Measurements from ENCODE around the gene PDS5A. TPM values are rescaled to one million over a fixed set of nuclear protein-coding genes. Genes with fewer than 3 reads are reported as not detected.
A peak's percentile ranks its signal among the peaks of the same experiment; 100 is the strongest.

Gene PDS5A
- total and polyA plus RNA-seq, 8 donors, result 12.1 to 42.6 (median 27.2) TPM

GRCh38 chr4:39933671-39934590 lies 43.8 kb downstream of the PDS5A start:
- no peak for DNase-seq
- 55 to 62% methylated on average over 7 of the region's 7 CpGs for WGBS, 2 donors
- Histone ChIP-seq H3K27ac (peak overlapping the region in 2 of 4 donors; percentile 6), H3K4me3 (no peak overlapping the region), H3K27me3 (no peaks in the 10 kb centered on the region), H3K9me3 (no peaks in the 10 kb centered on the region), H3K36me3 (no peaks in the 10 kb centered on the region), H3K4me1 (peaks cover 0 to 21% (median 0%) of the 10 kb centered on the region in 3 donors)
- no peak for FAIRE-seq
- ATAC-seq, result peak in 1 of 4 donors; percentile 24
- intact Hi-C loops (cut with DNase I), result no loop called here
- TF ChIP-seq CTCF (IDR thresholded peaks at IDR 0.05), result no peak

- Histone ChIP-seq H3K9me3 (no peaks in the 10 kb centered on the region), H3K4me3 (no peak overlapping the region), H3K27me3 (no peaks in the 10 kb centered on the region), H3K4me1 (peaks cover 0 to 21% (median 0%) of the 10 kb centered on the region in 3 donors), H3K27ac (no peak overlapping the region), H3K36me3 (no peaks in the 10 kb centered on the region)
- ATAC-seq (peak in 1 of 4 donors; percentile 27), FAIRE-seq (no peak), DNase-seq (no peak)
- intact Hi-C loops (cut with DNase I), result no loop called here
- 88 to 95% methylated on average over 8 of the region's 8 CpGs for WGBS, 2 donors
- no peak for TF ChIP-seq CTCF (IDR thresholded peaks at IDR 0.05)
Measured at GRCh38 chr4:39932776-39933402, 44.8 kb downstream of the PDS5A start.

- Histone ChIP-seq H3K36me3 (no peaks in the 10 kb centered on the region), H3K4me3 (no peak overlapping the region), H3K9me3 (no peaks in the 10 kb centered on the region), H3K27me3 (no peaks in the 10 kb centered on the region), H3K4me1 (peaks cover 0 to 14% (median 0%) of the 10 kb centered on the region in 3 donors), H3K27ac (peak overlapping the region in 1 of 4 donors; percentile 41)
- DNase-seq, result no peak
- FAIRE-seq, result no peak
- ATAC-seq, result peak; percentile 50 to 82 (median 66)
- 25 to 33% methylated on average over 5 of the region's 5 CpGs for WGBS, 2 donors
- intact Hi-C loops (cut with DNase I), result no loop called here
- TF ChIP-seq CTCF (IDR thresholded peaks at IDR 0.05), result no peak
Measured at GRCh38 chr4:39931441-39931901, 46.2 kb downstream of the PDS5A start.

- Histone ChIP-seq H3K27me3 (no peaks in the 10 kb centered on the region), H3K36me3 (no peaks in the 10 kb centered on the region), H3K4me3 (no peak overlapping the region), H3K27ac (no peak overlapping the region), H3K9me3 (no peaks in the 10 kb centered on the region), H3K4me1 (peaks cover 0 to 5% (median 0%) of the 10 kb centered on the region in 3 donors)
- no peak for TF ChIP-seq CTCF (IDR thresholded peaks at IDR 0.05)
- ATAC-seq (no peak), DNase-seq (no peak), FAIRE-seq (no peak)
- 89 to 99% methylated on average over 2 of the region's 2 CpGs for WGBS, 2 donors
- intact Hi-C loops (cut with DNase I), result no loop called here
Measured at GRCh38 chr4:39928538-39928937, 49.2 kb downstream of the PDS5A start.

Data from pancreas (tissue), 10 donors.